Panc1 (cell line): ENCODE data around the gene FAM151B. TPM values are rescaled to one million over a fixed set of nuclear protein-coding genes. Genes with fewer than 3 reads are reported as not detected.
A peak's percentile ranks its signal among the peaks of the same experiment; 100 is the strongest.

Experiments used
- ATAC-seq: fragments of 200-7000 bp; cut with Tn5 transposase; 2 replicates; pipeline ENCODE4 v1.9.1; 2020; ENCODE audit warnings: mild to moderate bottlenecking, moderate library complexity
- Bru-seq: library from RNA; stranded (reverse); fragments of 400-500 nt; gene quantifications from one replicate; lab custom pipeline; 2021; lab: Mats Ljungman, UMichigan
- BruChase-seq, 2 experiments: library from RNA; stranded (reverse); fragments of 400-500 nt; gene quantifications; one replicate each; lab custom pipeline; 2021; lab: Mats Ljungman, UMichigan
- BruUV-seq: library from RNA; stranded (reverse); fragments of 400-500 nt; replicated peaks from 2 replicates; lab custom pipeline; 2021; lab: Mats Ljungman, UMichigan
- CTCF ChIA-PET: fragments of 300-600 bp; sonication (Branson Sonifier 250); formaldehyde crosslinking; loops from one replicate; lab custom pipeline; 2022; ENCODE audit warnings: antibody characterized with exemption; lab: Charles Lee
- POLR2A ChIA-PET: fragments of 300-600 bp; sonication (Branson Sonifier 250); formaldehyde crosslinking; loops from one replicate; lab custom pipeline; 2022; ENCODE audit warnings: antibody characterized with exemption; lab: Charles Lee
- DNase-seq: peaks from one replicate; pipeline ENCODE4 v3.0.0-alpha.2; 2010; ENCODE audit warnings: low read depth, low spot score
- H3K27ac ChIP-seq: 2 replicates; pipeline ENCODE4 v1.5.1; 2011; ENCODE audit warnings: mild to moderate bottlenecking, low read length, inconsistent platforms
- H3K27me3 ChIP-seq: fragments of 200-500 bp; sonication (Bioruptor generic); 2 replicates; pipeline ENCODE4 v1.6.0; 2014; ENCODE audit warnings: low read length, inconsistent platforms; ENCODE audit not compliant: control insufficient read depth, insufficient read depth
- H3K36me3 ChIP-seq: fragments of 200-500 bp; sonication (Bioruptor generic); 2 replicates; pipeline ENCODE4 v1.5.1; 2014; ENCODE audit warnings: inconsistent platforms, mild to moderate bottlenecking, low read length, moderate library complexity; ENCODE audit not compliant: control insufficient read depth, insufficient read depth
- H3K4me1 ChIP-seq: 2 replicates; pipeline ENCODE4 v1.5.1; 2011; ENCODE audit warnings: inconsistent platforms, mild to moderate bottlenecking, low read length, moderate library complexity; ENCODE audit not compliant: control insufficient read depth, insufficient read depth
- H3K4me3 ChIP-seq, 2 experiments: 2 replicates each; pipeline ENCODE4 v1.5.1; 2011 to 2012; ENCODE audit warnings: low read depth in 2 of 2, low read length in 2 of 2, mild to moderate bottlenecking in 2 of 2, inconsistent platforms in 1 of 2, moderate library complexity in 1 of 2
- H3K9me3 ChIP-seq: fragments of 200-500 bp; sonication (Bioruptor generic); 2 replicates; pipeline ENCODE4 v1.5.1; 2014; ENCODE audit warnings: low read depth, mild to moderate bottlenecking, inconsistent platforms, low read length, moderate library complexity; ENCODE audit not compliant: control insufficient read depth, insufficient read depth
- POLR2AphosphoS5 ChIP-seq: IDR thresholded peaks from 2 replicates; pipeline ENCODE4 v1.6.1; 2012; ENCODE audit warnings: mild to moderate bottlenecking, low read depth, low read length, moderate library complexity
- SIN3A ChIP-seq: IDR thresholded peaks from 2 replicates; pipeline ENCODE4 v1.6.1; 2012; ENCODE audit warnings: low read depth, mild to moderate bottlenecking, low read length, moderate library complexity, borderline replicate concordance; ENCODE audit not compliant: insufficient read depth
- TCF7L2 ChIP-seq: IDR thresholded peaks from 2 replicates; pipeline ENCODE4 v1.6.1; 2011; ENCODE audit warnings: mild to moderate bottlenecking, low read depth, low read length, inconsistent platforms
- in situ Hi-C: cut with HindIII; loops from 2 replicates; pipeline ENCODE4 v1.10.0; 2016; ENCODE audit warnings: low sequenced_read_pairs, low pct_unique_long_range_greater_than_20kb
- intact Hi-C: fragments of 100-400 bp; cut with micrococcal nuclease; formaldehyde crosslinking; loops from one replicate; pipeline ENCODE4 v1.10.0; 2022; ENCODE audit not compliant: unreplicated experiment
- long read RNA-seq: library from polyadenylated mRNA; unstranded; transcript quantifications from one replicate; pipeline ENCODE4 v2.0.0, GENCODE V29; 2021; ENCODE audit not compliant: unreplicated experiment
- polyA plus RNA-seq: library from polyadenylated mRNA; unstranded; fragments of >200 nt; gene quantifications from one replicate; pipeline ENCODE4 v1.2.1, GENCODE V29; 2012; ENCODE audit warnings: missing spikeins; ENCODE audit not compliant: insufficient read length
- total RNA-seq: library from RNA; stranded (reverse); gene quantifications from one replicate; pipeline ENCODE4 v1.2.1, GENCODE V29; 2021; ENCODE audit not compliant: unreplicated experiment
- TF ChIP-seq, protein P1 (sequence below): fragments of 450-650 bp; IDR thresholded peaks from 2 replicates; pipeline ENCODE4 v1.5.1; 2017; ENCODE audit warnings: mild to moderate bottlenecking
- TF ChIP-seq, protein P2 (sequence below), 2 experiments: IDR thresholded peaks; 2 replicates each; pipeline ENCODE4 v1.6.1; 2011 to 2012; ENCODE audit warnings: low read depth in 2 of 2, control low read depth in 1 of 2, low read length in 1 of 2, mild to moderate bottlenecking in 1 of 2, moderate library complexity in 1 of 2; ENCODE audit not compliant: insufficient read depth in 1 of 2

FAM151B gene, protein sequence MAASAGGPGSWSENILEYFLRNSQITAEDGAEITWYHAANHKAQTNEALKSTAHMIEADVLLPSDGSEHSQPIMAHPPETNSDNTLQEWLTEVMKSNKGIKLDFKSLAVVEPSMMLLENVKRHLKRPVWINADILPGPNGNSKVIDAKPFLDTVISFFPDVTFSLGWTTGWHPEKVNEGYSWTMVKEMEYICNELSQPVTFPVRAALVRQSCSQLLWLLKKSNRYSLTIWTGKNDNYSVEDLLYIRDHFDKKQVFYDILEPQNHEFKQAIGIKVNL
- total RNA-seq (2.8 TPM), Bru-seq, nascent RNA (percentile 50 among the genes with signal in this experiment), BruChase-seq, experiment 1, labeled RNA remaining after a 2-hour chase (percentile 56 among the genes with signal in this experiment), BruChase-seq, experiment 2, labeled RNA remaining after a 6-hour chase (percentile 50 among the genes with signal in this experiment)
- polyA plus RNA-seq: 1.5 TPM
- long read RNA-seq, partial matches to known transcripts: 2 of 4 reads
- long read RNA-seq, other reads (novel, unspliced or antisense): 1 of 4 reads

DNA sequence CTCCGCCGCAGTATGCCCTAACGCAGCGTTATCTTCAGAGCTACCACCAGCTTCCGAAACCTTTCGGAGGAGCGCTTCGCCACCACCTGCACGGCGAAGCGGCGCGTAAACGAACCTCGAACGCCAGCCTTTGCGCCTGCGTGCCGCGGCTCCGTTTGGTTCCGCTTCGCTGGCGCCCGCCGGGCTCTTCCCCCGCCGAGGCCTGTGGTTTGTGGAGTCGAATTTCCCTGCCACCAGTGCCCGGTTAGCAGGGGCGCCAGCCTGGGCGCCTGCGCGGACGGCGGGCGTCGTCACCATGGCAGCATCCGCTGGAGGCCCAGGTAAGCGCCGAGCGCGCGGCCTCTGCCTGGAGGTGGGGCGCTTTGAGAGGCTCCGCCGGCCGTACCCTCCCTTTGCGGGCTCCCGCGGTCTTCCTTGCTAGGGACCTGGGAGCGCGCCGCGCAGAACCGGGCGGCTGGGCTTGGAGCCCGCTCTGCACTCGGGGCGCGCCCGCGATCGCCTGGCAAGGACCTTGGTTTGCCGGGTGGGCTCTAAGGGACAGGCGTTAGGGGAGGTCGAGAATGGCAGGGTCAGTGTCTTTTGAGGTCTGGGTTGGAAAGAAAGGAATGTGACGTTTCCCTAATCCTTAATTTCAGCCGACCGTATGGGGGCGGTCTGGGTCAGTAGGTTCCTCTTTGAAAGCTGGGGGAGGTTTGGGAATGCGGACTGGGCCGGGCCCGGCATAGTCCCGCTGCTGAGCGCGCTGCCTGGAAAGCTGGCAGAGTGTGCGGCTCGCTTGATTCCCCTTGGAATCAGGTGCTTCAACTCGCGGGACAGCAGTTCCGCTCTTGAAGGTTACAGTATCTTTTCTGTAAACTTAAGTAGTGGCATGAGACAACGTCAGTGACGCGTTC is at the start of gene FAM151B:
Gene FAM151B, plus strand, starts transcription at position 272 of the 893 bp plus-strand sequence. Its CDS starts 24 bp downstream, at position 296.
- Histone ChIP-seq H3K36me3 (no peaks in the 10 kb centered on the region), H3K27ac (peak within 1 kb of the TSS; percentile 94), H3K9me3 (peaks cover 8% of the 10 kb centered on the region; the same call in 1 of the 2 replicates), H3K4me3 (peak within 1 kb of the TSS; percentile 64 to 86), H3K4me1 (peaks cover 13% of the 10 kb centered on the region), H3K27me3 (no peaks in the 10 kb centered on the region)
- peak; percentile 97 for ATAC-seq
- DNase-seq: peak; percentile 87
- TF ChIP-seq POLR2AphosphoS5 (peak; percentile 74), SIN3A (peak; percentile 70; the same call in 1 of the 2 replicates), TCF7L2 (peak; percentile 78)
- TF ChIP-seq, protein P1, sequence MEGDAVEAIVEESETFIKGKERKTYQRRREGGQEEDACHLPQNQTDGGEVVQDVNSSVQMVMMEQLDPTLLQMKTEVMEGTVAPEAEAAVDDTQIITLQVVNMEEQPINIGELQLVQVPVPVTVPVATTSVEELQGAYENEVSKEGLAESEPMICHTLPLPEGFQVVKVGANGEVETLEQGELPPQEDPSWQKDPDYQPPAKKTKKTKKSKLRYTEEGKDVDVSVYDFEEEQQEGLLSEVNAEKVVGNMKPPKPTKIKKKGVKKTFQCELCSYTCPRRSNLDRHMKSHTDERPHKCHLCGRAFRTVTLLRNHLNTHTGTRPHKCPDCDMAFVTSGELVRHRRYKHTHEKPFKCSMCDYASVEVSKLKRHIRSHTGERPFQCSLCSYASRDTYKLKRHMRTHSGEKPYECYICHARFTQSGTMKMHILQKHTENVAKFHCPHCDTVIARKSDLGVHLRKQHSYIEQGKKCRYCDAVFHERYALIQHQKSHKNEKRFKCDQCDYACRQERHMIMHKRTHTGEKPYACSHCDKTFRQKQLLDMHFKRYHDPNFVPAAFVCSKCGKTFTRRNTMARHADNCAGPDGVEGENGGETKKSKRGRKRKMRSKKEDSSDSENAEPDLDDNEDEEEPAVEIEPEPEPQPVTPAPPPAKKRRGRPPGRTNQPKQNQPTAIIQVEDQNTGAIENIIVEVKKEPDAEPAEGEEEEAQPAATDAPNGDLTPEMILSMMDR: peak; percentile 64
- TF ChIP-seq, protein P2, sequence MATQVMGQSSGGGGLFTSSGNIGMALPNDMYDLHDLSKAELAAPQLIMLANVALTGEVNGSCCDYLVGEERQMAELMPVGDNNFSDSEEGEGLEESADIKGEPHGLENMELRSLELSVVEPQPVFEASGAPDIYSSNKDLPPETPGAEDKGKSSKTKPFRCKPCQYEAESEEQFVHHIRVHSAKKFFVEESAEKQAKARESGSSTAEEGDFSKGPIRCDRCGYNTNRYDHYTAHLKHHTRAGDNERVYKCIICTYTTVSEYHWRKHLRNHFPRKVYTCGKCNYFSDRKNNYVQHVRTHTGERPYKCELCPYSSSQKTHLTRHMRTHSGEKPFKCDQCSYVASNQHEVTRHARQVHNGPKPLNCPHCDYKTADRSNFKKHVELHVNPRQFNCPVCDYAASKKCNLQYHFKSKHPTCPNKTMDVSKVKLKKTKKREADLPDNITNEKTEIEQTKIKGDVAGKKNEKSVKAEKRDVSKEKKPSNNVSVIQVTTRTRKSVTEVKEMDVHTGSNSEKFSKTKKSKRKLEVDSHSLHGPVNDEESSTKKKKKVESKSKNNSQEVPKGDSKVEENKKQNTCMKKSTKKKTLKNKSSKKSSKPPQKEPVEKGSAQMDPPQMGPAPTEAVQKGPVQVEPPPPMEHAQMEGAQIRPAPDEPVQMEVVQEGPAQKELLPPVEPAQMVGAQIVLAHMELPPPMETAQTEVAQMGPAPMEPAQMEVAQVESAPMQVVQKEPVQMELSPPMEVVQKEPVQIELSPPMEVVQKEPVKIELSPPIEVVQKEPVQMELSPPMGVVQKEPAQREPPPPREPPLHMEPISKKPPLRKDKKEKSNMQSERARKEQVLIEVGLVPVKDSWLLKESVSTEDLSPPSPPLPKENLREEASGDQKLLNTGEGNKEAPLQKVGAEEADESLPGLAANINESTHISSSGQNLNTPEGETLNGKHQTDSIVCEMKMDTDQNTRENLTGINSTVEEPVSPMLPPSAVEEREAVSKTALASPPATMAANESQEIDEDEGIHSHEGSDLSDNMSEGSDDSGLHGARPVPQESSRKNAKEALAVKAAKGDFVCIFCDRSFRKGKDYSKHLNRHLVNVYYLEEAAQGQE (IDR thresholded peaks at IDR 0.05; ENCODE audit: insufficient read depth in 1 of 2, low read depth in 2 of 2, low read length in 1 of 2): 0 out of 4 replicates have a peak, but pooled peaks of 1 of the 2 experiments have one; percentile 7
- no TSS peak for BruUV-seq
- intact Hi-C loops: loop anchor here (5.0 kb wide), 1 partner anchor 184 kb away; no protein-coding TSS in a partner anchor
- in situ Hi-C loops: no loop called here
- CTCF ChIA-PET: interaction anchor here (0.5 to 1.3 kb wide), 4 partner anchors 20 to 184 kb away, joined by 3 to 7 read pairs (median 4); no protein-coding TSS in a partner anchor
- POLR2A ChIA-PET: no interaction called here

DNA sequence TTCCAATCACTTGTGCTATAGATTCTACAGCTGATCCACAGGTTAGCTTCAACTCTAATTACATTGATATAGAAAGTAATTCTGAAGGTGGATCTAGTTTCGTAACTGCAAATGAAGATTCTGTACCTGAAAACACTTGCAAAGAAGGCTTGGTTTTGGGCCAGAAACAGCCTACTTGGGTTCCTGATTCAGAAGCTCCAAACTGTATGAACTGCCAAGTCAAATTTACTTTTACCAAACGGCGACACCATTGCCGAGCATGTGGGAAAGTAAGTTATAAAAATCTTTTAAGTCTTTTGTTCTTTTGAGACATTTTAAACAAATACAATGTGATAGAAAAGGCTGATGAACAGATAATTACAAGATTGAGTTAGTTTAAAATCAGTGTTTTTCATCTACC is 49.2 kb upstream of the FAM151B start:
- Histone ChIP-seq H3K27me3 (no peaks in the 10 kb centered on the region), H3K4me1 (peaks cover 2% of the 10 kb centered on the region; the same call in 1 of the 2 replicates), H3K27ac (no peak overlapping the region), H3K4me3 (no peak overlapping the region), H3K9me3 (no peaks in the 10 kb centered on the region), H3K36me3 (peaks cover 42% of the 10 kb centered on the region)
- ChIA-PET POLR2A (no interaction called here), CTCF (no interaction called here)
- intact Hi-C loops: no loop called here
- no peak for DNase-seq
- in situ Hi-C loops: no loop called here
- TF ChIP-seq, protein P1: no peak
- TF ChIP-seq TCF7L2: no peak
- no peak for TF ChIP-seq SIN3A
- TF ChIP-seq, protein P2 (IDR thresholded peaks at IDR 0.05; ENCODE audit: insufficient read depth in 1 of 2, low read depth in 2 of 2, low read length in 1 of 2): no peak
- TF ChIP-seq POLR2AphosphoS5: no peak
- no peak for ATAC-seq
- BruUV-seq: no TSS peak
